Chondrocyte (in vitro differentiated cells): ENCODE measurements around the gene CCDC24. TPM values are rescaled to one million over a fixed set of nuclear protein-coding genes. Genes with fewer than 3 reads are reported as not detected.

Source experiments
- DNase-seq: peaks from one replicate; pipeline ENCODE4 v3.0.0; 2021; ENCODE audit warnings: mixed read lengths, low spot score
- H3K27ac Mint-ChIP-seq: one replicate; pipeline ENCODE4 v1.8.0; 2021; ENCODE audit warnings: mild to moderate bottlenecking, moderate library complexity, mixed read lengths; ENCODE audit not compliant: unreplicated experiment
- H3K27me3 Mint-ChIP-seq: 2 replicates; pipeline ENCODE4 v1.8.0; 2021; ENCODE audit warnings: low read depth, mixed read lengths
- H3K36me3 Mint-ChIP-seq: 2 replicates; pipeline ENCODE4 v1.8.0; 2021; ENCODE audit warnings: low read depth, mixed read lengths
- H3K4me1 Mint-ChIP-seq: 2 replicates; pipeline ENCODE4 v1.8.0; 2021; ENCODE audit warnings: low read depth, mild to moderate bottlenecking, mixed read lengths
- H3K4me3 Mint-ChIP-seq: one replicate; pipeline ENCODE4 v1.8.0; 2021; ENCODE audit warnings: mild to moderate bottlenecking, moderate library complexity, mixed read lengths; ENCODE audit not compliant: unreplicated experiment
- H3K9me3 Mint-ChIP-seq: 2 replicates; pipeline ENCODE4 v1.8.0; 2021; ENCODE audit warnings: low read depth, mixed read lengths
- total RNA-seq: library from RNA; stranded (reverse); gene quantifications from 3 replicates; pipeline ENCODE4 v1.2.1, GENCODE V29; 2021
- TF ChIP-seq, protein P1 (sequence below): fragments of 200-600 bp; sonication (generic); IDR thresholded peaks from 2 replicates; pipeline ENCODE4 v1.5.0; 2021; ENCODE audit warnings: antibody characterized with exemption, mild to moderate bottlenecking, moderate library complexity

Gene CCDC24
- total RNA-seq, 1 donor from 2014 or later = 6.3 TPM

DNA sequence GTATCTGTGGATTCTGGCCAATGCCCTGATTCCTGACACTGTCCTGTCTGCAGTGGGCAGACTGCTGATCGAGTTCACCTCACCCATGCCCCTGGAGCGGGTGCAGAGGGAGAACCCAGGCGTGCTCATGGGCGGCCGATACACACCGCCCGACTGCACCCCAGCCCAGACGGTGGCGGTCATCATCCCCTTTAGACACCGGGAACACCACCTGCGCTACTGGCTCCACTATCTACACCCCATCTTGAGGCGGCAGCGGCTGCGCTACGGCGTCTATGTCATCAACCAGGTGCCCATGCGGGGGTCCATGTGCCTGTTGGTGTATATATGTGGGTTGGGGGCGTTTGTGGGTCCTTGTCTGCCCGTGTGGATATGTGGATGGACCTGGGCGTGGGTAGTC is 9.8 kb upstream of the CCDC24 start:
- TF ChIP-seq, protein P1, sequence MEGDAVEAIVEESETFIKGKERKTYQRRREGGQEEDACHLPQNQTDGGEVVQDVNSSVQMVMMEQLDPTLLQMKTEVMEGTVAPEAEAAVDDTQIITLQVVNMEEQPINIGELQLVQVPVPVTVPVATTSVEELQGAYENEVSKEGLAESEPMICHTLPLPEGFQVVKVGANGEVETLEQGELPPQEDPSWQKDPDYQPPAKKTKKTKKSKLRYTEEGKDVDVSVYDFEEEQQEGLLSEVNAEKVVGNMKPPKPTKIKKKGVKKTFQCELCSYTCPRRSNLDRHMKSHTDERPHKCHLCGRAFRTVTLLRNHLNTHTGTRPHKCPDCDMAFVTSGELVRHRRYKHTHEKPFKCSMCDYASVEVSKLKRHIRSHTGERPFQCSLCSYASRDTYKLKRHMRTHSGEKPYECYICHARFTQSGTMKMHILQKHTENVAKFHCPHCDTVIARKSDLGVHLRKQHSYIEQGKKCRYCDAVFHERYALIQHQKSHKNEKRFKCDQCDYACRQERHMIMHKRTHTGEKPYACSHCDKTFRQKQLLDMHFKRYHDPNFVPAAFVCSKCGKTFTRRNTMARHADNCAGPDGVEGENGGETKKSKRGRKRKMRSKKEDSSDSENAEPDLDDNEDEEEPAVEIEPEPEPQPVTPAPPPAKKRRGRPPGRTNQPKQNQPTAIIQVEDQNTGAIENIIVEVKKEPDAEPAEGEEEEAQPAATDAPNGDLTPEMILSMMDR = no peak
- Mint-ChIP-seq H3K9me3 (no peaks in the 10 kb centered on the region), H3K36me3 (peaks cover 44% of the 10 kb centered on the region), H3K4me1 (peaks cover 45% of the 10 kb centered on the region), H3K27me3 (no peaks in the 10 kb centered on the region), H3K27ac (peak overlapping the region; percentile 33), H3K4me3 (no peak overlapping the region)
- no peak for DNase-seq

DNA sequence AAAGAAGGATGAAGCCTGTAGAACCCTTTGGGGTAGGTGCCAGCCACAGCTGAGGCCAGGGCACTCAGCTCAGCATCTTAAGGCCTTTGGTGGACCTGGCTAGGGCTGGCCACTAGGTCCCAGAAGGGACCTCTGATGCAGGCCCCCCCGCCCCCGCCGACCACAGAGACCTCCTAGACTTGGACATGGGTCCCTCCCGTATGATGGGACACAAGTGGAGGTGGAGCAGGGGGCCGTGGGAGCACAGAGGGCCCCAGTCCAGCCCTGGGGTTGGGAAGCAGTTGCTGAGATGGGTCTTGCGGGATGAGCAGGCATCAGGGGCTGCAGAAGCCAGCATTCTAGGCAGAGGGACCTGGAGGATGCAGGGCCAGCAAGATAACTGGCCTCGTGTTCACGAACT is 9.2 kb upstream of the CCDC24 start:
- Mint-ChIP-seq H3K27ac (no peak overlapping the region), H3K4me1 (peaks cover 39% of the 10 kb centered on the region), H3K27me3 (no peaks in the 10 kb centered on the region), H3K9me3 (no peaks in the 10 kb centered on the region), H3K36me3 (peaks cover 38% of the 10 kb centered on the region), H3K4me3 (no peak overlapping the region)
- TF ChIP-seq, protein P1 = no peak
- DNase-seq = no peak

DNA sequence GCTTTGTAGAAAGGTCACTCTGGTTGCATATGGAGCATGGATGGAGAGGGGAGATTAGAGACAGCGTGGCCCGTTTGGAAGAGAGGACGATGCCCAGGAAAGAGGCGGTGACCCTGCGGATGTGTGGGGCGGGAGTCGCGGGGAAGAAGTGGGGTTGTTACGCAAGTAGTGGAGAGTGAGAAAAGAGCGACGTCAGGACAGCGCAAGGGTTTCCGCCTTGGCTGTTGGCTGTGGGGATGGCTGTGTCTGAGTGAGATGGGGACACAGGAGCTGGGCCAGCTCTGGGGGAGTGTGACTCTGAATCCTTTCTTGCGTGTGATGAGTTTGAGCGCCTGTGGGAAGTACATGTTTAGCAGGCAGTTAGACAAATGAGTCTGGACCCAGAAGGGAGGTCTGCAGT is 8.6 kb upstream of the CCDC24 start:
- TF ChIP-seq, protein P1 = no peak
- Mint-ChIP-seq H3K36me3 (peaks cover 33% of the 10 kb centered on the region), H3K4me3 (no peak overlapping the region), H3K9me3 (no peaks in the 10 kb centered on the region), H3K4me1 (peaks cover 34% of the 10 kb centered on the region), H3K27ac (peak overlapping the region; percentile 9), H3K27me3 (no peaks in the 10 kb centered on the region)
- DNase-seq = no peak

DNA sequence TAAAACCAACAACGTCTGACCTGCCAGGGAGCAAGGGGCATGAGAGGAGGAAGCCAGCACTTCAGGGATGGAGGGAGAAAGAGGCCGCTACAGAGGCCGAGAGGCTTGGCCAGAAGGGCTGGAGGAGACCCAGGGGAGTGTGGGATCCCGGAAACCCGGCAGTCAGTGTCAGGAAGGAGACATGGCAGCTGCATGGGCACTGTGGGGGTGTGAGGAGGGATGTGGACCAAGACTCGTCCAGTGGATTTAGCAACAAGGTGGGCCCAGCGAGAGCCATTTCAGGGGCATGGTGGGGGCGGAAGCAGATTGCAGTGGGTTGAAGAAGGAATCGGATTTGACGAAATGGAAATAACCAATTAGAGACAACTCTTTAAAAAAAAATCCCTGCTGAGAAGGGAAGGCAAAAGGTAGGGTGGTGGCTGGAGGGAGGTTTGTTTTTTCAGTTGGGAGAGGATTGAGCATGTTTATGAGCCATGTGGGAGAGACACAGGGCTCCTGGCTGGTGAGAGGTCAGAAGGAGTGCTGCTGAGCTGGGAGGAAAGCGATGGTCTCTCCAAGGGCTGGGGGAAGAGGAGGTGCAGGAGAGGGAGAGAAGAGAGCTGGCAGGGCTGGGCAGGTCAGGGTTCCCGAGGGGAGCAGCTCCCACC is 8.0 kb upstream of the CCDC24 start:
- Mint-ChIP-seq H3K27me3 (no peaks in the 10 kb centered on the region), H3K4me1 (peaks cover 28% of the 10 kb centered on the region), H3K36me3 (peaks cover 29% of the 10 kb centered on the region), H3K27ac (no peak overlapping the region), H3K9me3 (no peaks in the 10 kb centered on the region), H3K4me3 (no peak overlapping the region)
- DNase-seq = no peak
- TF ChIP-seq, protein P1 = no peak

DNA sequence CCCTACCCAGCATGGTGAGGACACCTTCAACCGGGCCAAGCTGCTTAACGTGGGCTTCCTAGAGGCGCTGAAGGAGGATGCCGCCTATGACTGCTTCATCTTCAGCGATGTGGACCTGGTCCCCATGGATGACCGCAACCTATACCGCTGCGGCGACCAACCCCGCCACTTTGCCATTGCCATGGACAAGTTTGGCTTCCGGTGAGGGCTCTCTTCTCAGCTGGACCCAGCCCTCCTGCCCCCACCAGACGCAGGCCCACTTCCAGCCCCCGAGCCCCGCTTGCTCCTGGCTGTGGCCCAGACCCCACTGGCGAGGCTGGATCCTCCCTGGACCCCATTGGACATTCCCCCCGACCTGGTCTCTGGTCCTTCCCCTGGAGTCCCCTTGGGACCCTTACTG is 6.5 kb upstream of the CCDC24 start:
- TF ChIP-seq, protein P1 = no peak
- no peak for DNase-seq
- no peaks in the 10 kb centered on the region for H3K27me3 Mint-ChIP-seq
- H3K27ac Mint-ChIP-seq = no peak overlapping the region
- no peak overlapping the region for H3K4me3 Mint-ChIP-seq
- H3K4me1 Mint-ChIP-seq = peaks cover 22% of the 10 kb centered on the region
- no peaks in the 10 kb centered on the region for H3K9me3 Mint-ChIP-seq
- peaks cover 29% of the 10 kb centered on the region for H3K36me3 Mint-ChIP-seq
